NCI-H524 (cell line): ENCODE results near the gene FAM181A.

ENCODE experiments used
- DNase-seq, 2 experiments: peaks; one replicate each; lab custom pipeline; 2025; lab: John Stamatoyannopoulos, UW

Gene FAM181A

GRCh38 chr14:93978735-93979134, 51.6 kb downstream of the FAM181A start:
- DNase-seq: no peak
